NCI-H510A (cell line): ENCODE results near the gene HDAC4.
"Not testable (repeated sequence)": the region's sequence is repeated elsewhere in the genome, so short reads cannot be mapped to it uniquely, and the experiment has no call there.

Experiments used
- DNase-seq: peaks from one replicate; lab custom pipeline; 2025; lab: John Stamatoyannopoulos, UW

Gene HDAC4

GRCh38 chr2:239082425-239082824 is 318.4 kb downstream of the HDAC4 start:
- DNase-seq: no peak

- DNase-seq: no peak
These were observed 319.2 kb downstream of the HDAC4 start for GRCh38 chr2:239081622-239082021.

GRCh38 chr2:239081046-239081445 is 319.8 kb downstream of the HDAC4 start:
- no peak for DNase-seq

GRCh38 chr2:239079671-239080294 is 321.0 kb downstream of the HDAC4 start:
- DNase-seq: no peak

DNA sequence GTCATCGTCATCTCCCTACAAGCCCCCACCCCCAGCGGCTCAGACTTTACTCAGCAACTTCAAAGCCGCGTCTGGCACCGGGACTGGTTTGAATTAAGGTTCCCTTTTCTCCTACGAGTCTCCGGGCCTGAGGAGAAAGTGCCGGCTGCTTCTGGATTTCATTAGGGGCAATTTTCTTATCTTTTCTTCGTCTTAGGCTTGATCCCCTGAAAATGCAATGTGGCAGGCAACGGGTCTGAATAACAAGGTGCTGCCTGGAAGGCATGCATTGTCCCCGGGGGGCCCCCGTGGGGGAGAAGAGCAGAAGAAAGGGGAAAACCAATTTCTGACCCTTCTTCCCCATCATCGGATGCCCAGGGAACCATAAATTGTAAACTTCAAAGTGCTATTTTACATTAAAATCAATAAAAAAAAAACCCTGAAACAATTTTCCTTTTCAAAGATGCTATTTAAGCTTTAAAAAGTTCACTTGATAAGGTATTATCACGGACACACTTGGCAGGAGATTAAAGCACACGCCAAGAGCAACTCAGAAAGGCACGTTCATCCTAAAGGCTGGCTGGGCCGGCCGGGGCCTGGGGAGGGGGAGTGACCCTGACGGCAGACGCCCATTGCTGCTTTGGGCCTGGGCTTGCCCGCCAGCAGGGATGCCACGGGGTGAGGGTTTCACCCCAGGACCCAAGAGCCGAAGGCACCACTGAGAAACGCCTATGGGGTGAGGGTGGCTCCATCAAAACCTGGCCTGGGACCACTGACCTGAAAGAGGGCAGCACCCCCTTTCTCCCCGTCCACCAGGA is 322.5 kb downstream of the HDAC4 start:
- no peak for DNase-seq

DNA sequence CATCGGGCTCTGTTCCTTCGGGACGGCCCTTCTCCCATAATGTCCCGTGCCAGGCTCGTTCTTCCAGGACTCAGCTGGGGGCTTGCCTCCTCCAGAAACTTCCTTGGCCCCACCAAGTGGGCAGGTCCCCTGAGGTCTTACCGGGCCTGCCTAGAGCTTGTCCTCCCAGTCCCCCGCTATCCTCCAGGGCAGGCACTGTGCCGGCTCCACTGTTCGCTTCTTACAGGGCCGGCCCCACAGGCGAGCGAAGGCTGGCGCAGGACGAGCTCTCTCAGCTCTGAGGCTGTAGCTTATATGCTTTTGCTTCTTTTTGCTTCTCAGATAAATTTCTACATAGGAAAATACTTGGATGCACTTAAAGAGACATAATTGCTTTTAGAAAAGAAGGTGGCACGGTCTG is 323.6 kb downstream of the HDAC4 start:
- no peak for DNase-seq

DNA sequence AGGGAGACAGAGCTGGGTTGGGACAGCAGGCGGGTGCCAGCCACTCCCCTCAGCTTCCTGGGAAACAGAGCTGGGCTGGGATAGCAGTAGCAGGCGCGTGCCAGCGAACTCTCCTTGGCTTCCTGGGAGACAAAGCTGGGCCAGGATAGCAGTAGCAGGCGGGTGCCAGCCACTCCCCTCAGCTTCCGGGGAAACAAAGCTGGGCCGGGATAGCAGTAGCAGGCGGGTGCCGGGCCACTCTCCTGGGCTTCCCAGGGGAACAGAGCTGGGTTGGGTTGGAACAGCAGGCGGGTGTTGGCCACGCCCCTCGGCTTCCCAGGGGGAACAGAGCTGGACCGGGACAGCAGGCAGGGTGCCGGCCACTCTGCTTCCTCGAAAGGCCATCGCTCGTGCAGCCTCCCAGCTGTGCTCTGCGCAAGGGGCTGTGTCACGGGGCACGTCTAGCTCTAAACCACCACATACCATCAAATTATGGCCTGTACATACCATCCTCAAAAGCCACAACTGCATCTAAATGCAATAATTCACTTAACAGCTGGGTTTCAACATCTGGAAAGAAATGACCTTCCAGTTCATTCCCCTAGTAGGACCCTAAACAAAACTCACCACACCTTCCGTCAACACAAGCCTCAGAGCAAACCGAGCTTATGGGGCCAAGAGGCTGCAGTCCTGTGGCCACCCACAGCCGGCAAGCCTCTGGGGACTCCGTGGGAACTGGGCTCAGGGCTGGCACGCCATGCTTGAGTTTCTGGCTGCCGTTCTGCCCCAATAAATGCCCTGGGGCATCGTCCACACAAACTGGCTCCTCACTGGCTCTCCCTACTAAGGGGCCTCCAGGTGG is 324.7 kb downstream of the HDAC4 start:
- DNase-seq: no peak

DNA sequence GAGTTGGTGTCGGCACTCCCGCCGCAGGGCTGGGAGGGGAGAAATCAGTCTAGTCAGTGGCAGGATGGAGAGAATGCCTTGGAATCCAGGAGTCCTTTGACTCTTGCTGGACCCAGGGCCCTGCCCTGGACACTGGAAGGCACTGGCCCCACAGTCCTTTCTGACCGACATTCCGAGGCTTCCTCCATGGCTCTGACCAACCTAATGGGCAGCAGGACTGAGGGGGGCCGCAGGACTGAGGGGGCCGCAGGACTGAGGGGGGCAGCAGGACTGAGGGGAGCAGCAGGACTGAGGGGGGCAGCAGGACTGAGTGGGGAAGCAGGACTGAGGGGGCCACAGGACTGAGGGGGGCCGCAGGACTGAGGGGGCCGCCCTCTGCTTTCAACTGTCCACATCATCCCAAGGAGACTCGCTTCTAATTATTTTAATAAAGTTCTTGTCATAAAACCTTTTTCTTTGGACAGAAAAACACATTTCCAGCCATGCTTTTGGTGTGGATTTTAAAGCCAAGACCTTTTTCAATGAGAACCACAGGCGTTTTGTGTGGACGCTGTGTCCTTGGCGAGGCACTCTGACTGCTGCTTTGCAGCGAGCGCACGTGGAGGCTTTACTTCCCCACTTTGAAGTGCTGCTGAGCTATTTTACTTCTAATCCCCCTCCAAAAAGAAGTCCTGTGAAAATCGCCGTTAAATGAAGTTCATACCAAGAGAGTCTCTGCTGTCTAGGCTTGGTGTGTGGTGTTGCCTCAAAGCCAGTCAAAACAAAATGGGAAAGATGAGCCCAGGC is 326.9 kb downstream of the HDAC4 start:
- DNase-seq: no peak

GRCh38 chr2:239073270-239073669 is 327.6 kb downstream of the HDAC4 start:
- DNase-seq: no peak

DNA sequence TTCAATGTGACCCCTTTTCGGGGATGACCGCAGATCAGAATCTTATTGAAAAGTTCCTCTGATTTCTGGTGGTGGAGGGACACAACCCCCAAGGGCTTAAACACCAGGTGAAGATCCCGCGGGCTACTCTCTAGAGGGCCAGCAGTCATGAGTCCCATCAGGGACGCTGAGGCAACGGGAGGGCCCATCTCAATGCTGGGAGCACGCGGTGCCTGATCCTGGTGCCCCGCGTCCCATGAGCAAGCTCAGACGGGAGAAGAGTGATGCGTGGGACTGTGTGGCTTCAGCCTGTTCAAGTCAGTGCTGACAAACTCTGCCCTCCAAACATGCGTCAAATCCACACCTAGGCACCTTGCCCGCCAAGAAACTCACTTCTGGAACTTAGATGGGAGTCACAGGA is 328.0 kb downstream of the HDAC4 start:
- no peak for DNase-seq

- DNase-seq: no peak
These were observed 330.4 kb downstream of the HDAC4 start for GRCh38 chr2:239070466-239070865.

GRCh38 chr2:239069362-239070333 is 331.2 kb downstream of the HDAC4 start:
- not testable (repeated sequence) for DNase-seq

DNA sequence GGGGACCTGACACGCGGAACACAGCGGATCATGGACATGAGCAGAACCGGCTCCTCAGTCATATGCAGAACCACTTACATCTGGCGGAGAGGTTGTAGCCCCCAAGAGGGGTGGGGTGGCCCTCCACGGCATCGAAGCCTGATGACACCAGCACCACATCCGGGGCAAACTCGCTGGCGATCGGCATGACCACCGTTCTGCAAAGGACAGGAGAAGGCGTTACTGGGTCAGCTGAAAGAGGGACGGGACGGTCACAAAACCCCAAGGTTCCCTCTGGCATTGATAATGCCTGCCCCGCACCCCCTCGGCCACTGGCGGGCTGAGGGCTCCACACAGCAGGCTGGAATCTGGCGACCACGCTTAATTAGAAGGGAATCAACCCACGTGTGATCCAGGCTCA is 332.4 kb downstream of the HDAC4 start:
- no peak for DNase-seq

DNA sequence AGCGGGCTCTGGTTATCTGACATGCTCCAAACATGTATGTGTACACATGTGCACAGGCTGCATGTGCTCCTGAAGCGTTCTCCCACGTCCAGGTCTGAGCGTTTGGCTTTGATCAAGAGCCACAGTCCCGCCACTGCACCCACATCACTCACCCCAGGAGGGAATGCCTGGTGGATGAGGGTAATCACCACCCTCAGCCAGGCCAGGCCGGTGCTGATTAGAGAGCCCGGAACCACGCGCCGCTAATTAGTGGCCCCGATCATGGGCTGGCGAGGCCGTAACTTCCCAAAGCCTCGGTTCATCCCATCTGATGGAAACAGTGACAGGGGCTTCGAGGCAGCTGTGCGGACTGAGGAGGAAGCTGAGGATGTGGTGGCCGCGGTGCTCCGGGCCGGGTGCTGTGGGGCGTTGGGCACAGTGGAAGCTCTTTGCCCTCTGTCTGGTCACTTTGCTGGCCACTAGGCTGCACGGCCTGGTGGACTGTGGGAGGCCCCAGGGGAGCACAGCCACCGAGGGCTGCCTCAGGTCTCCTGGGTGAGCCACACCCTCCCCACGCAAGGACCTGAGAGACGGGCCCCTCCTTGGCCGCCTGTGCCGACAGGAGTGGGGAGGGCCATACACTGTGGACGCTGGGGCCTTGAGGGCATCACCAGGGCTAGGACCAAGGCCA is 333.5 kb downstream of the HDAC4 start:
- DNase-seq: no peak

- DNase-seq: no peak
These were observed 334.2 kb downstream of the HDAC4 start for GRCh38 chr2:239066597-239066996.

- no peak for DNase-seq
These were observed 334.9 kb downstream of the HDAC4 start for GRCh38 chr2:239065962-239066361.

DNA sequence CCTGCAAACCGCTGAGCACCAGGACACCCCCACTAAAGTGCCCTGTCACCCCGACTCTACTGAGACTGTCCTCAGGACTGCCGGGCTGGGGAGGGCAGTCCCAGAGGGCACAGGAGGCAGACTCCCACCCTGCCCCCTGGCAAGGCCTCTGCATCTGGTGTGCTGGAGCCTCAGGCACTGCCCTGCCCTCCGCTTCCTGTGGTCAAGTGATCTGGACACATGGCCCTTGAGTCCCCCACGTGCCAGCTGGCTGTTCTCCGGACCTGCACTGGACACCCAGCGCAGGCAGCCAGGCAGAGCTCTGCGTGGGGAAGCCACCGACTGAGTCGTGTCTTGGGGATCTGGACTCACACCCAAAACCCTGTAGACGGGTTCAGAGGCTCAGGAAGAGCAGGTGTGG is 335.3 kb downstream of the HDAC4 start:
- no peak for DNase-seq

DNA sequence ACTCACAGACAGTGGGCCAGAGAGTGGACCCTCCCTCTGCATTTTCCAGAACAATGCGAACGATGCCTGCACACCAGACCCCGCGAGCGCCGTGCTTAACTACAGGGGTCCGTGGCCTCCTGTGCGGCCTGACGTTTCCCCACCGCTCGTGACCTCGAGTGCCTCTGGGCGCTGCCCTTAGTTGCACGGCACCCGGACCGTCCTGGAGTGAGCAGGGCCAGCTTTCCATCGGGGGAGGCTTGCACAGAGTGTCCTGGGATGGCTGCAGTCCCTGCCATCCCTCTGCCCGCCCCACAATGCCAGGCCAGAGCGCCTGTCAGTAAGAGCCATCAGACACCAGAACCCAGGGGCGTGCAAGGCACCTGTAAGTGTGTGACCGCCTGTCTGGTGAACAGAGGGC is 335.9 kb downstream of the HDAC4 start:
- no peak for DNase-seq

DNA sequence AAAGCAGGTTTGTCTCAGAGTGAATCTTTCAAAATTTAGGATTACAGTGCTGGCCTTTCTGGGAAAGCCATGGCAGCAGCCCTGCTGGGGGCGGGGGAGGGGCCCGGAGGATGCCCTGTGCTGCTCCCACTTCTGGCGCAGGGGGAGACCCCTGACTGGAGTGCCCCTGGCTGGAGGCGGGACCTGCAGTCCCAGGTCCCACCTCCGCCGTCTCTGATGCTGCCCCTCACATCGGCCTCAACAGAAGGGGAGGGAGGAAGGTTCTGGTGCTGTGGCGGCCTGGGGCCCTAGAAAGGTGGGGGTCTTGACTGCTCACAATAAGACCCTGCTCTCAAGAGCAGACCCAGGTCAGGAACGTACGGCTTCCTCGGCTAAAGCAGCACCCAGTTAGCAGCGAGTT is 336.6 kb downstream of the HDAC4 start:
- DNase-seq: no peak

DNA sequence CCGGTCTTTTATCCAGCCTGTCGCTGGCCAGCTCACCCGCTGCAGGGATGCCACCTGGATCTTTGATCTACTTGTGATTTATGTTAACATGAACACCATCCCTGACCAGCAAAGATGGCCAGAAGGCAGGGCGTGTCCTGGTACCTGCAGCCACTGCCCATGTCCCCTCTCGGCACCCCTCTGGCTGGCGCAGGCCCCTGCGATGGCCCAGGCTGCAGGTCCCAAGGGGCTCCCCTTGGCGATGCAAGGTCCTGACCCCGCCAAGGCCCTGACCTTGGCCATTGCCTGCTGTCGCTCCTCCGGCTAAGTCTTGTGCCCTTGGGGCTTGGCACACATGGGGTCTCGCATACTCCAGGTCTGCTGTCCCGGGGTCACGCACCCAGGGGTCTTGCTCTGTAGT is 338.1 kb downstream of the HDAC4 start:
- DNase-seq: no peak
